GM19238 (cell line): ENCODE results near the gene MACROH2A1.

ENCODE experiments used
- DNase-seq: peaks from one replicate; pipeline ENCODE4 v3.0.0; 2011; ENCODE audit warnings: low spot score; ENCODE audit not compliant: insufficient read length

The MACROH2A1 gene

GRCh38 chr5:135319458-135319857, 79.6 kb downstream of the MACROH2A1 start:
- no peak for DNase-seq

GRCh38 chr5:135318924-135319323, 80.1 kb downstream of the MACROH2A1 start:
- DNase-seq: no peak

GRCh38 chr5:135318037-135318436, 81.0 kb downstream of the MACROH2A1 start:
- no peak for DNase-seq

- no peak for DNase-seq
Measured at GRCh38 chr5:135317286-135317685, 81.7 kb downstream of the MACROH2A1 start.

DNA sequence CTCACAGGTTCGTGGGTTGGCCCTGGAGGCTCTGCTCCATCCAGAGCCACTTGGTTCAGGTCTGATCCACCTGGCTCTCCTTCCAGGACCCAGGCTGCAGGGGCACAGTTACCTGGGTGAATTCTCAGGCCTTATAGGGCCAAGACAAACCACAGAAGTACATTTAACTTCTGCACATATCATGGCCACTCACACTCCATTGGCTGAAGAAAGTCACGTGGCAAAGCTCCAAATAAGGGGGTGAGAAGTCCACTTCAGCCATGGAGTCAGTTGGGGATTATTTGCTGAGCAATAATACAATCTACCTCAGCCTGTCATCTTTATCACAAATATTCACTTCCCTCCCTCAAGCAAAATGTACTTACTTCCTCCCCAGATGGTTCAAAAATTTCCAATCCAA, 83.6 kb downstream of the MACROH2A1 start:
- DNase-seq: no peak

- DNase-seq: no peak
Measured at GRCh38 chr5:135313946-135314345, 85.1 kb downstream of the MACROH2A1 start.

GRCh38 chr5:135313405-135313804, 85.6 kb downstream of the MACROH2A1 start:
- no peak for DNase-seq

GRCh38 chr5:135312255-135312935, 86.6 kb downstream of the MACROH2A1 start:
- no peak for DNase-seq

DNA sequence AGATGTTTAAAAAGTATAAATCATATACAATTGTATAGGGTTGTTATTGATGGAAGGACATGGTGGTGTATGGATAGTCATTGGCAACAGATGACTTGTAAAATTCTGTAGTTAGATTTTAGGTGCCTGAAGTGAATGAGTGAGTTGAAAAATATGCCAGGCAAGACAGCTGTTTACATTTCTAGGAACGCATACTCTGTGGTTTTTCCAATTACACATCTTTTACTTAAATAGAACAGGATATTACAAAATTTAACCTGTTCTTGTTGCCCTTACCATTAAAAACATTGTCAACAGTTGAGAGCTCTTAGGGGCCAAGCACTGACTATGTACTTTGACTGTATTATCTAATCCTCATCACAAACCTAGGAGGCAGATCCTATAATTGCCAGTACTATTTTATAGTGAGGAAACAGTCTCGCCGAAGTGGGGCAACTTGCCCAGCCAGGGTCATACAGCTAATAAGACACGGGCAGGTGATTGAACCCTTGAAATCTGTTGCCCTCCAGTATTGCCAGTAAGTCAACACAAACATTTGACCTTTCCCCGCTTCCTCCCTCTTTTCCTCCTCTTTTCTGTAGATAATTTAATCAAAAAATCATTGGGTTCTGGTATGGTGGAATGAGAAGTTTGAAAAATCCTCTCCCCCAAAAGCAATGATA, 88.6 kb downstream of the MACROH2A1 start:
- no peak for DNase-seq

DNA sequence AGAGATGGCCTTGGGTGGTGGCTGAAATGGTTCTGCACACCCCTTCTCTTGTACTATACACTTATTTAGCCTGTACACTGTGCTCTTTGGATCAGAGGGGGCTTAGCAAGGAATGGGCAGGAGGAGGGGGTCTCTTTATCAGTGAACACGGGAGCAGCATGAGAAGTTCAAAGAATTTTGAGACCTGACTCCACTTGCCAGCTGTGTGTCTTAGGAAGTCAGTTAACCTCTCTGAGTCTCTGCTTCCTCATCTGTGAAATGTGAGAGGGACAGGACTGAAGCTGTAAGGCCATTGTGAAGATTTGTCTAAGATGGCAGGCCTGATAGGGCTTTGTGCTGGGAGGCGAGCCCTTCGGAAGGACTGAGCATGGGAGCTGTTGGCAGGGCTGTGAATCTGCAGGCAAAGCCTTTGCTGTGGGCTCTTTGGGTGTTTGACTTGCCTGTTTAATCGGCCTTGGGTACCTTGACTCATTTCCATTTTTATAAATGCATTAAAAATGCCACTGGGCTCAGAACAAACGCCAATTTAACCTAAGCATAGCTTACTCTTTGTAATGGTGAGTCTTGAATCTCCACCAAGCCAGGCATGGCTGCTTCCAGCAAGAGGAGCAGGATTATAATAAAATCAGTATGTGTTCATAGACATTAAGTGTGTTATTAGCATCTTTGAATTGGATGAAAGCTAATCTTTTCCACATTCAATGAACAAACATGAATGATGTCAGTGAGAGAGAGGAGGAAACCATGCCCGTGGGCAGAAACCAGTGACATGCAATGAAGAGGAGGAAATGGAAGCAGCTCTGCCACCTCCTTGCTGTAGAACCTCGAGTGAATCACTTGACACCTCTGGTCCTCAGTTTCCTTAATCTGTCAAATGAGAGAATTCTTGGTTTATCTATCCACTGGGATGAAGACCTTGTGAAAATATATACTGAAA, 89.4 kb downstream of the MACROH2A1 start:
- DNase-seq: no peak

- no peak for DNase-seq
Measured at GRCh38 chr5:135308752-135309151, 90.3 kb downstream of the MACROH2A1 start.

- no peak for DNase-seq
Measured at GRCh38 chr5:135308245-135308644, 90.8 kb downstream of the MACROH2A1 start.

DNA sequence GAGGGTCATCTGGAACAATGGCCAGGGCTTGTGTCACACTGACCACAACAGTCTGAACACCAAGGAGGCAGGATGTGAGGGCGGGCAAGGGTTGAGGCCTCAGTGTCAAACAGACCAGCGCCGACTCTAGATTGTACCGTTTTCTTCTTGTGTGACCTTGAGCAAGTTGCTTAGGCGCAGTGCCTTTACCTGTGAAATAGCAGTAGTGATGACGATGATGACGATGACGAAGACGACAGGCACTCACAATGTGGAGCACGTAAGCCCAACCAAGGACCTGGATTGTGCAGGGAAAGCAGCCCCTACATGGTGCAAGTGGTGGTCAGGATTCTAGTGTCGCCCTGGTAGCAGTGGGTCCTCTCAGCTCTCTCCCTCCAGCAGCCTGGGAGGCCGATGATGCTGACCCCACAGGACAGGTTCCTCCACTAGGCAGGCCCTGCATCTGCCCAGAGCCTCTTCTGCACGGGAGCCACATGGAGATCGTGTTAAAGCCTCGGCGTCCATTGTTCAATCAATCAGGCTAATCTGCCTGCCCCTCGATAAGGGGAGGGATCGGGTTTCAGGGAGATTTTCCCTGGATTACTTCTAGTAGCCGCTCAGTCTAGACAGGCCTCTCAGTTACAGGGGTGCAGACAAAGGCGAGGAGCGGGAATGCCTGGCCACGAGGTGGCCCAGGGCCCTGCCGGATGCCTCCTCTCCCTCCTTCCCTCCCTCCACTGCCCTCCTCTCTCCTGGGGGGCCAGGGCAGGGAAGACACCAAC, 91.7 kb downstream of the MACROH2A1 start:
- DNase-seq: no peak

GRCh38 chr5:135306557-135306956, 92.5 kb downstream of the MACROH2A1 start:
- no peak for DNase-seq

DNA sequence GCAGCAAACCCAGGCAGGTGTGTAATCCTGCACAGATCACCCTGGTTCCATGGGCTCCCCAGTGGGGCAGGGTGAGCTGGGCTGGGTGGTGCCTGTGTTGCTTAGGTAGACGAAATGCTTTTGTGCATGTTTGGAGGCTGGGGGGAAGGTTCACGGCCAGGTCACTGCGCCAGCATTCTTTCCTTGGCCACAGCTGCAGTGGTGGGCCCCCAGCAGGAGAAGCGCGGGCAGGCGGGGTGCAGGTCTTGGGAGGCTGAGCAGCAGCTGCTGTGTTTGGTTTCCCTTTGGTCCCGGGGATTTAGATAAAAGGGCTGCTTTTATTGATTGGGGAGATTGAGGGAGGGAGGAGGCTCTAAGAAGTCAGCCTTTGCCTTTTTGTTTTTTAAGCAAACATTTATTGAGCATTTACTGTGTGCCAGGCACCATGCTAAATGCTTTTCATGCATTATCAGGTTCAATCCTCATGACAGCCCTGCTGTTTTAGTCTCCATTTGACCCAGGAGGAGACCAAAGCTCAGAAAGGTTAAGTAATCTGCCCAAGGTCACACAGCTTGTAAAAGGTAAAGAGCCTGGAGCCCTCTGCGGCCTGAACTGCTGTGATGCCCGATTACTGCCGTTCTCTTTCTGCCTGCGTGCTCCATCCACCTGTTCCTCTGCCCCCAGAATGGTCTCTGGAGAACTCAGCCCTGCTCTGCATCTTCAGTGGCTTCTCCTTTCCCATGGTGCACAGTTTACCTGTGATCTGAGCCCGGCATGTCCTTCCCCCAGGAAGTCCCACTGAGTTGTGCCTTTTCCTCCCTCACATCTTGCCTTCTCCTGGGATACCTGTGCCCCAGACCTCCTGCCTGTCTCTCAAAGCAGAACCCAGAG, 94.4 kb downstream of the MACROH2A1 start:
- DNase-seq: no peak

DNA sequence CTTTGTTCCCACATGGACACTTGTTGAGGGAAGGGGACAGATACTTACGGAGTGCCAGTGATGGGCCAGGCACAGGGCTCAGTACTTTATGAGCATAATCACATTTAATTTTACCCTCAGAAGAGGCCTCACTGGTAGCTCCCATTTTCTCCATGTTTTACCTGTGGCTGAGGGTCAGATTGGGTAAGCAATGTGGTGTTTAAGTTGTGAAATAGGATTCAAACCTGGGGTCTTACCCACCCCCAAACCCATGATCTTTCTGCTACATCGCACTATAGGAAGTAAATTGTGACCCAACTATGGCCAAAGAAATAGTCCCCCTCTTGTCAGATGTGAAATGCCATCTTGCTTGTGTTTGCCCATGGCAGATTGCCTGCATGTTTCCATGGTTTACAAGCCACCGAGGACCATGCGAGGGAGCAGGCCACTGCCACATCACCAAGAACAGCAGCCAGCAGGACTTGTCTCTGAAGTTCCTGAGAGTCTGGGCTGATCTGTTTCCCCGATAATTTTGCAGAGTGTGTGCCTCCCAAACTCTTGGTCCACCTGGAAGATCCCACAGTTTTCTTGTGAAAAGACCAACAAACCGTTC, 95.4 kb downstream of the MACROH2A1 start:
- no peak for DNase-seq

GRCh38 chr5:135296900-135297816, 101.9 kb downstream of the MACROH2A1 start:
- DNase-seq: no peak

- no peak for DNase-seq
Measured at GRCh38 chr5:135295852-135296251, 103.2 kb downstream of the MACROH2A1 start.

DNA sequence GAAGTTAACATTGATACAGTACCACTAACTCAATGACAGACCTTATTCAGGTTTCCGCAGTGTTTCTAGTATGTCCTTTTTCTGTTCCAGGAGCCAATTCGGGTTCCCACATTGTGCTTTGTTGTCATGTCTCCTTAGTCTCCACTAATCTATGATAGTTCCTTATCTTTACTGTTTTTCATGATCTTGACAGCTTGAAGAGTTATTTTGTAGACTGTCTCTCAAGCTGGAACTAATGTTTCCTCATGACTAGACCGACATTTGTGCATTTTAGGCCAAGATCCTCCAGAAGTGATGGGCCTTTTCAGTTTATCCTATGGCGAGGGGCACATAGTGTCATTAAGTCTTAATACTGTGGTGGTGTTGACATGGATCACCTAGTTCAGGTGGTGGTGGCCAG, 104.2 kb downstream of the MACROH2A1 start:
- no peak for DNase-seq
